Neural progenitor cell (in vitro differentiated cells): ENCODE data around the gene CTNNB1.

Experiments used
- CTCF ChIP-seq: fragments of 200-600 bp; sonication (generic); IDR thresholded peaks from 2 replicates; pipeline ENCODE4 v1.5.1; 2017; ENCODE audit warnings: antibody characterized with exemption, mild to moderate bottlenecking
- EZH2 ChIP-seq: fragments of 200-600 bp; sonication (generic); IDR thresholded peaks from 2 replicates; pipeline ENCODE4 v1.6.1; 2017; ENCODE audit warnings: antibody characterized with exemption, mild to moderate bottlenecking, moderate library complexity
- EZH2phosphoT487 ChIP-seq: fragments of 200-600 bp; sonication (generic); IDR thresholded peaks from 2 replicates; pipeline ENCODE4 v1.6.1; 2017; ENCODE audit warnings: antibody characterized with exemption

- TF ChIP-seq EZH2, result no peak
- TF ChIP-seq CTCF, result no peak
- TF ChIP-seq EZH2phosphoT487, result no peak
Measured at GRCh38 chr3:41267975-41268640, 68.8 kb downstream of the CTNNB1 start.
